HL-60/S4 (cell line): ENCODE data around the gene ALK.

Experiments
- in situ Hi-C: fragments of 300-500 bp; cut with MboI; formaldehyde crosslinking; loops from 2 replicates; pipeline ENCODE4 v1.14.3; 2022; ENCODE audit warnings: low sequenced_read_pairs

ALK gene

GRCh38 chr2:29345236-29345635, 576.1 kb downstream of the ALK start:
- in situ Hi-C loops = no loop called here

- in situ Hi-C loops = no loop called here
These were observed 577.6 kb downstream of the ALK start for GRCh38 chr2:29343830-29344229.

GRCh38 chr2:29336341-29337241, 584.8 kb downstream of the ALK start:
- in situ Hi-C loops = no loop called here

GRCh38 chr2:29335396-29335795, 586.0 kb downstream of the ALK start:
- in situ Hi-C loops = no loop called here

GRCh38 chr2:29334706-29335105, 586.7 kb downstream of the ALK start:
- in situ Hi-C loops = no loop called here

GRCh38 chr2:29332540-29332939, 588.8 kb downstream of the ALK start:
- in situ Hi-C loops = no loop called here

GRCh38 chr2:29329899-29330298, 591.5 kb downstream of the ALK start:
- in situ Hi-C loops = no loop called here

- in situ Hi-C loops = no loop called here
These were observed 594.5 kb downstream of the ALK start for GRCh38 chr2:29326926-29327325.

GRCh38 chr2:29325544-29325943, 595.8 kb downstream of the ALK start:
- in situ Hi-C loops = no loop called here

GRCh38 chr2:29323961-29324360, 597.4 kb downstream of the ALK start:
- in situ Hi-C loops = no loop called here

GRCh38 chr2:29323301-29323700, 598.1 kb downstream of the ALK start:
- in situ Hi-C loops = no loop called here

- in situ Hi-C loops = no loop called here
These were observed 599.4 kb downstream of the ALK start for GRCh38 chr2:29322011-29322410.

- in situ Hi-C loops = no loop called here
These were observed 603.4 kb downstream of the ALK start for GRCh38 chr2:29317801-29318485.

GRCh38 chr2:29317077-29317517, 604.3 kb downstream of the ALK start:
- in situ Hi-C loops = no loop called here

GRCh38 chr2:29314816-29315571, 606.4 kb downstream of the ALK start:
- in situ Hi-C loops = no loop called here

- in situ Hi-C loops = no loop called here
These were observed 609.9 kb downstream of the ALK start for GRCh38 chr2:29311458-29311857.

GRCh38 chr2:29310650-29311348, 610.6 kb downstream of the ALK start:
- in situ Hi-C loops = no loop called here

- in situ Hi-C loops = no loop called here
These were observed 612.0 kb downstream of the ALK start for GRCh38 chr2:29309090-29310029.

- in situ Hi-C loops = no loop called here
These were observed 613.0 kb downstream of the ALK start for GRCh38 chr2:29308366-29308765.

- in situ Hi-C loops = no loop called here
These were observed 613.9 kb downstream of the ALK start for GRCh38 chr2:29307519-29307918.
